GM04504 (cell line): ENCODE measurements around the gene SPOCD1.

Source experiments
- DNase-seq: peaks from one replicate; pipeline ENCODE4 v3.0.0-alpha.2; 2012; ENCODE audit warnings: low read depth

The SPOCD1 gene

GRCh38 chr1:31771891-31772668 lies 43.7 kb downstream of the SPOCD1 start:
- DNase-seq, result no peak

- DNase-seq, result no peak
Observed at GRCh38 chr1:31769720-31770390, 46.0 kb downstream of the SPOCD1 start.

GRCh38 chr1:31768939-31769704 lies 46.7 kb downstream of the SPOCD1 start:
- no peak for DNase-seq

- DNase-seq, result no peak
Observed at GRCh38 chr1:31768407-31768907, 47.4 kb downstream of the SPOCD1 start.

- DNase-seq, result no peak
Observed at GRCh38 chr1:31767225-31767624, 48.6 kb downstream of the SPOCD1 start.

- no peak for DNase-seq
Observed at GRCh38 chr1:31765516-31765915, 50.3 kb downstream of the SPOCD1 start.

- DNase-seq, result no peak
Observed at GRCh38 chr1:31765041-31765467, 50.8 kb downstream of the SPOCD1 start.

GRCh38 chr1:31764312-31765040 lies 51.3 kb downstream of the SPOCD1 start, which contains the start of gene ADGRB2:
Gene ADGRB2 (minus strand): TSS chr1:31764340. CDS start chr1:31757221, 7,119 bp downstream.
- no peak for DNase-seq

- no peak for DNase-seq
Observed at GRCh38 chr1:31763671-31764311, 52.0 kb downstream of the SPOCD1 start.

GRCh38 chr1:31762726-31763670 lies 52.8 kb downstream of the SPOCD1 start:
- DNase-seq, result no peak

- no peak for DNase-seq
Observed at GRCh38 chr1:31762323-31762722, 53.5 kb downstream of the SPOCD1 start.

- DNase-seq, result no peak
Observed at GRCh38 chr1:31761883-31762282, 53.9 kb downstream of the SPOCD1 start.

- DNase-seq, result no peak
Observed at GRCh38 chr1:31760471-31761470, 55.1 kb downstream of the SPOCD1 start.

- no peak for DNase-seq
Observed at GRCh38 chr1:31759298-31760023, 56.4 kb downstream of the SPOCD1 start.

GRCh38 chr1:31758823-31759222 lies 57.0 kb downstream of the SPOCD1 start:
- DNase-seq, result no peak

GRCh38 chr1:31757989-31758388 lies 57.8 kb downstream of the SPOCD1 start:
- no peak for DNase-seq

GRCh38 chr1:31757204-31757679 lies 58.6 kb downstream of the SPOCD1 start:
- DNase-seq, result no peak

- no peak for DNase-seq
Observed at GRCh38 chr1:31756578-31756977, 59.2 kb downstream of the SPOCD1 start.
